Stimulated activated CD8-positive, alpha-beta memory T cell treated with anti-CD3 and anti-CD28 coated beads, Interleukin-15, amount 100 ng/mL, for 24 hours (primary cell): ENCODE results near the gene RFPL2.
"Not testable (repeated sequence)": the region's sequence is repeated elsewhere in the genome, so short reads cannot be mapped to it uniquely, and the experiment has no call there.

Experiments
- DNase-seq: peaks from one replicate; pipeline ENCODE4 v3.0.0-alpha.2; 2020; ENCODE audit warnings: low read depth

RFPL2 gene

GRCh38 chr22:32205974-32206773 lies 1.3 kb upstream of the RFPL2 start:
- no peak for DNase-seq

GRCh38 chr22:32204040-32204855 lies 625 bp downstream of the RFPL2 start:
- DNase-seq: no peak

GRCh38 chr22:32203181-32204039 lies 1.5 kb downstream of the RFPL2 start:
- DNase-seq: no peak

GRCh38 chr22:32202539-32203180 lies 2.2 kb downstream of the RFPL2 start:
- no peak for DNase-seq

GRCh38 chr22:32202161-32202538 lies 2.7 kb downstream of the RFPL2 start:
- DNase-seq: no peak

GRCh38 chr22:32200752-32201151 lies 4.1 kb downstream of the RFPL2 start:
- DNase-seq: no peak

GRCh38 chr22:32199961-32200360 lies 4.9 kb downstream of the RFPL2 start:
- no peak for DNase-seq

- DNase-seq: no peak
Measured at GRCh38 chr22:32199341-32199740, 5.5 kb downstream of the RFPL2 start.

GRCh38 chr22:32197553-32198226 lies 7.2 kb downstream of the RFPL2 start:
- not testable (repeated sequence) for DNase-seq

GRCh38 chr22:32195900-32196299 lies 9.0 kb downstream of the RFPL2 start:
- not testable (repeated sequence) for DNase-seq

- not testable (repeated sequence) for DNase-seq
Measured at GRCh38 chr22:32193346-32193745, 11.5 kb downstream of the RFPL2 start.

GRCh38 chr22:32191021-32191420 lies 13.9 kb downstream of the RFPL2 start:
- not testable (repeated sequence) for DNase-seq

- no peak for DNase-seq
Measured at GRCh38 chr22:32185821-32186220, 19.1 kb downstream of the RFPL2 start.

GRCh38 chr22:32183625-32184024 lies 21.2 kb downstream of the RFPL2 start:
- DNase-seq: no peak

- no peak for DNase-seq
Measured at GRCh38 chr22:32181043-32181442, 23.8 kb downstream of the RFPL2 start.

- no peak for DNase-seq
Measured at GRCh38 chr22:32177221-32177765, 27.6 kb downstream of the RFPL2 start.

- DNase-seq: no peak
Measured at GRCh38 chr22:32175683-32176644, 28.9 kb downstream of the RFPL2 start.

GRCh38 chr22:32175115-32175514 lies 29.8 kb downstream of the RFPL2 start:
- no peak for DNase-seq

- no peak for DNase-seq
Measured at GRCh38 chr22:32165681-32166080, 39.2 kb downstream of the RFPL2 start.
